GM20431 (cell line): ENCODE measurements around the gene DVL1.

Experiments
- in situ Hi-C: fragments of 300-500 bp; cut with MseI, MboI; formaldehyde crosslinking; loops from one replicate; pipeline ENCODE4 v1.15.0; 2020; ENCODE audit warnings: low sequenced_read_pairs; ENCODE audit not compliant: unreplicated experiment

The DVL1 gene

GRCh38 chr1:1343811-1344421 lies 5.3 kb downstream of the DVL1 start:
- in situ Hi-C loops, result no loop called here

DNA sequence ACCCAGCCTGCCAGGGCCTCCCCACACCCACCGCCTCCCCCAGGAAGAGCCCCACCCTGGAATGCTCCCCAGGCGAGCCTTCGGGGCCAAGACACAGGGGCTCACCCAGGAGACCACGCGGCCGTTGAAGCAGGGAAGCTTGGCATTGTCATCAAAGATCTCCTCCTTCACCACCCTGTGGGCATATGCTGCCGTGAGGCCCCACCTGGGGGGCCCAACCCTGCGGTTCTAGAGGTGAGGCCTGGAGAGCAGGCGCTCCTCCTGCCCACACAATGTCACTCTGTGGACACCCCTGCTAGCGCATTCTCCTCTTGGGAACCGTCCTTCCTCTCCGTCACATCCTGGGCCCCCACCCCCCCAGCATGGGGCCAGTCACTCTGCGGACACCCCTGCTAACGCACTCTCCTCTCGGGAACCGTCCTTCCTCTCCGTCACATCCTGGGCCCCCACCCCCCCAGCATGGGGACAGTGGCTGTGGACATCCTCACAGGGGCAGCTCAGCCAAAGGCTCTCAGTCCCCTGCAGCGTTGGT lies 6.6 kb downstream of the DVL1 start:
- in situ Hi-C loops, result no loop called here

GRCh38 chr1:1342061-1342562 lies 7.1 kb downstream of the DVL1 start:
- in situ Hi-C loops, result no loop called here

DNA sequence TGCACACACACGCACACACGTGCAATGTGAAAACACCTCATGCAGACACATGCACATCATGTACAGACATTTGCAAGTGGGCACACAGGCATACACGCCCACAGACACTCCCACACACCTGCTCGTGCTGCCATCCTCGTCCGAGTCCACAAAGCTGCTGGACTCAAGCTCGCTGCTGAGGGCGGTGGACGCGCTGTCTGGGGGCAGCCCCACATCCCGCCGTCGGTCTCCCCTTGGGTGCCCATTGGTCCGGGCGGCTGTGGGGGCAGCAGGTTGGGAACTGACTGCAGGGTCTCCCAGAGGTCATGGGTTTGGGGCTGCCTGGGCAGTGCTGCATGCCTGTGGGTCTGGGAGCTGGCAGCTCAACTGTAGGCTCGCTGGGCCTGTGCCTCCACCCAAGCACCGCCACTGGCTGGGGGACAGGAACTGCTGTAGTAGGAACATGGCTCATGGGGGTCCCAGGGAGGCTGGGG lies 7.6 kb downstream of the DVL1 start:
- in situ Hi-C loops, result no loop called here

DNA sequence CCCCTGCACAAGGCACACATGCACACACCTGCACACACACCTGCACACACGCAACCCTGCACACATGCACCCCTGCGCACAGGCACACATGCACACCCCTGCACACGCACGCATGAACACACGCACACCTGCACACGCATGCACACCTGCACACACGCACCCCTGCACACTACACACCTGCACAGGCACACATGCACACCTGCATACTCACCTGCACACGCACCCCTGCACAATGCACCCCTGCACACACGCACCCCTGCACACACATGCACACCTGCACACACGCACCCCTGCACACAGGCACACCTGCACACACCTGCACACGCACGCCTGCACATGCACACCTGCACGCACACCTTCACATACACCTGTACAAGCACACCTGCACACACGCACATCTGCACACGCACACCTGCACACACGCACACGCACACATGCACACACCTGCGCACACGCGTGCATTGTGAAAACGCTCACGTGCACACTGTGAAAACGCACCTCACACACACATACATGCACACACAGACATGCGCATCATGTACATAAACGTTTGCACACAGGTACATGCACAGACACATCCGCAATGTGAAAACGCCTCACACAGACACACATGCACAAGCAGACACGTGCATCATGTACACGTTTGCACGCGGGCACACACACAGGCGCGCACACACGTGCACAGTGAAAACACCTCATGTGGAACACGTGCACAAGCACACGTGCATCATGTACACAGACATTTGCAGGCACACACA lies 8.2 kb downstream of the DVL1 start:
- in situ Hi-C loops, result no loop called here

GRCh38 chr1:1340185-1340584 lies 9.0 kb downstream of the DVL1 start:
- in situ Hi-C loops, result no loop called here

DNA sequence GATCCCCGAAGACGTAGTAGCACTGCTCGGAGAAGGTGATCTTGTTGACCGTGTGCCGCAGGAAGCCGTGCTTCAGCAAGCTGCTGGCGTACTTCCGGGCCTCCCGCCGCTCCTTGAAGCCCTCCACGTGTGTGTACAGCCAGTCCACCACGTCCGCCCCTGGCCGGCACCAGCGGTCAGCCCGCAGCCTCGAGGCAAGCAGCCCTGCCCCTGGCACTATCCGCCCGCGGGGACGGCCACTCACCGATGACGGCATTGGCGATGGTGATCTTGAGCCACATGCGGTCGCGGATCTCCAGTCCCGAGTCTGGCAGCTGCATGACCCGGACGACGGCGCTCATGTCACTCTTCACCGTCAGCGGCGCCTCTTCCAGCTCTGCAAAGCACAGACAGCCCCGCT lies 10.9 kb downstream of the DVL1 start:
- in situ Hi-C loops, result no loop called here

- in situ Hi-C loops, result no loop called here
Observed at GRCh38 chr1:1337793-1338147, 11.4 kb downstream of the DVL1 start.

DNA sequence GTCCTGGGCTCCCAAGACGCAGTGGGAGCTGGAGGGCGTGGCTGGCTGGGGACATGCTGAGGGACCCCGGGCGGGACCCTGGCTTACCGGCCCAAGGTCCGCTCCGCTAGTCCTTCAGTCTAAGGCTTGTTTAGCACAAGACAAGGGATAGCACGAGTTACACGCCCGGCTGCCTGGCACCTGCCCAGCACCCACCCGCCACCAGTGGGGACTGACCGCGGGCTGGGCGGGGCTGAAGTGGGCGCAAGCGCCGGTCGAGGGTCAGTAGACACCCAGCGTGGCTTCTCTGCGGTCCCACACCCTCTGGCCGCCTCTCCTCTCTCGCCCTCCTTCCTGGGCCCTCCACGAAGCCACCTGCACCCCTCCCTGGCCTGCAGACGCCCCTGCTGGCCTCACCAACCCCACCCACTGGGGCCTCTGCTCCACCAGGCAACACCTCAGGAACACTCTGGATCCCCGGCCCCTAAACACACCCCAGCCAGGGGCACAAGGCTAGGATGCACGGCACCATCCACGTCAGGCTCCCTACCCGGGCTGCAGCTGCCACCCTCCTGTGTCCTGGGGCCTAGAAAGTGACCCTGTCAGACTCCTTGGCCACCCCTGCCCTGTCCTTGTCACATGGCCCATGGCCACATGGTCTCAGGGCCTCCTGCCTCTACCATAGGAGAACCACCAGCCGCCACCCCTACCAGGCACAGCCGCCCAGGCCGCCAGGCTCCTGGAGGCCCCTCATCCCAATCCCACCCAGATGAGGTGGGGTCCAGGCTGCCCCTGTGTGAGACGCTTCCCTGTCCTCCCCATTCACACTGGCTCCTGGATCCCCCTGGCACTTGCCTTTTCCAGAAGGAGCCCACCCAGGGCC lies 12.1 kb downstream of the DVL1 start:
- in situ Hi-C loops, result no loop called here

GRCh38 chr1:1336446-1336845 lies 12.8 kb downstream of the DVL1 start:
- in situ Hi-C loops, result no loop called here

GRCh38 chr1:1335792-1336248 lies 13.4 kb downstream of the DVL1 start:
- in situ Hi-C loops, result no loop called here

DNA sequence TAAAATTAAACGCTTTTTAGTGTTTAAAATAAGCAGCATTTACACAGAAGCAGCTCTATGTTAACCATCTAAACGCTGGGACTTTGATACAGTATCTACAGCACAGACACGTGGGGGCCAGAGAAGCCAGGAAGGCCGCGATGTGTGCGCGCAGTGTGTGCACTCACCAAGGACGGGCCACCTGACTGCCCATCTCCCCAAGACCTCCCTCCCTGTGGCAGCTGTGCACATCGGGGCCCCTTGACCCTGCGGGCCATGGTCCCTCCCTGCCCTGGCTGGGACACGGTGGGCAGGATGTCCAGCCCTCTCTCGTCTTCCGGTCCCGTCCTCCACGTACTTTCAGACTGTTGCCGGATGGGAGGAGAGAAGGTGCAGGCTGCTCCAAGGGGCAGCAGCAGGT lies 13.9 kb downstream of the DVL1 start:
- in situ Hi-C loops, result no loop called here

DNA sequence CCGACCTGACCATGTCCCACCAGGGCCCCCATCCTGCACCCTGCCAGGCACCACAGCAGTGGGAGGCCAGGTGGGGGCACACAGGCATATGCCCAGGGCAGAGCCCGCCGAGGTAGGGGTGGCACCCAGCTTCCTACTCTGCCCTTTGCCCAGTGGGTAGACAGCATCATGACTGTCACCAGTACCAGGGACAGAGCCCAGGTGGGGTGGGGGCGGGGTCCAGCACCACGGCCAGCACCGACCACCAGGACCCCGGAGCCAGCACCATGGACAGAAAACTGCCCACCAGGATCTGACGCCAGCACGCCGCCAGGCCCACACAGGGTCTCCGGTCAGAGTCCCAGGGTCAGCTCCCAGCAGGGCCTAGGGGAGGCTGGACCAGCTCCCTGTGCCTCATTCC lies 14.4 kb downstream of the DVL1 start:
- in situ Hi-C loops, result no loop called here

DNA sequence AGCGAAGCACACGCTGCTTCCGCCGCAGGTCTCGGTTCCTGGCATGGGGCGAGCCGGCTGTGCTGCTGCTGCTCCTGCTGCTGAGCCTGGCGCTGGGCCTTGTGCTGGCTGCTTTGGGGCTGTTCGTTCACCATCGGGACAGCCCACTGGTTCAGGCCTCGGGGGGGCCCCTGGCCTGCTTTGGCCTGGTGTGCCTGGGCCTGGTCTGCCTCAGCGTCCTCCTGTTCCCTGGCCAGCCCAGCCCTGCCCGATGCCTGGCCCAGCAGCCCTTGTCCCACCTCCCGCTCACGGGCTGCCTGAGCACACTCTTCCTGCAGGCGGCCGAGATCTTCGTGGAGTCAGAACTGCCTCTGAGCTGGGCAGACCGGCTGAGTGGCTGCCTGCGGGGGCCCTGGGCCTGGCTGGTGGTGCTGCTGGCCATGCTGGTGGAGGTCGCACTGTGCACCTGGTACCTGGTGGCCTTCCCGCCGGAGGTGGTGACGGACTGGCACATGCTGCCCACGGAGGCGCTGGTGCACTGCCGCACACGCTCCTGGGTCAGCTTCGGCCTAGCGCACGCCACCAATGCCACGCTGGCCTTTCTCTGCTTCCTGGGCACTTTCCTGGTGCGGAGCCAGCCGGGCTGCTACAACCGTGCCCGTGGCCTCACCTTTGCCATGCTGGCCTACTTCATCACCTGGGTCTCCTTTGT lies 15.5 kb downstream of the DVL1 start:
- in situ Hi-C loops, result no loop called here

- in situ Hi-C loops, result no loop called here
Observed at GRCh38 chr1:1332774-1333480, 16.3 kb downstream of the DVL1 start.

GRCh38 chr1:1332031-1332755 lies 17.0 kb downstream of the DVL1 start:
- in situ Hi-C loops, result no loop called here

DNA sequence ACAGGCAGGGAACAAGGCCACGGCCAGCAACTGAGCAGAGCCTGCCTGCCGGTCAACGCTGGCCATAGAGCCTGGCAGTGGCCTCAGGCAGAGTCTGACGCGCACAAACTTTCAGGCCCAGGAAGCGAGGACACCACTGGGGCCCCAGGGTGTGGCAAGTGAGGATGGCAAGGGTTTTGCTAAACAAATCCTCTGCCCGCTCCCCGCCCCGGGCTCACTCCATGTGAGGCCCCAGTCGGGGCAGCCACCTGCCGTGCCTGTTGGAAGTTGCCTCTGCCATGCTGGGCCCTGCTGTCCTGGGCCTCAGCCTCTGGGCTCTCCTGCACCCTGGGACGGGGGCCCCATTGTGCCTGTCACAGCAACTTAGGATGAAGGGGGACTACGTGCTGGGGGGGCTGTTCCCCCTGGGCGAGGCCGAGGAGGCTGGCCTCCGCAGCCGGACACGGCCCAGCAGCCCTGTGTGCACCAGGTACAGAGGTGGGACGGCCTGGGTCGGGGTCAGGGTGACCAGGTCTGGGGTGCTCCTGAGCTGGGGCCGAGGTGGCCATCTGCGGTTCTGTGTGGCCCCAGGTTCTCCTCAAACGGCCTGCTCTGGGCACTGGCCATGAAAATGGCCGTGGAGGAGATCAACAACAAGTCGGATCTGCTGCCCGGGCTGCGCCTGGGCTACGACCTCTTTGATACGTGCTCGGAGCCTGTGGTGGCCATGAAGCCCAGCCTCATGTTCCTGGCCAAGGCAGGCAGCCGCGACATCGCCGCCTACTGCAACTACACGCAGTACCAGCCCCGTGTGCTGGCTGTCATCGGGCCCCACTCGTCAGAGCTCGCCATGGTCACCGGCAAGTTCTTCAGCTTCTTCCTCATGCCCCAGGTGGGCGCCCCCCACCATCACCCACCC lies 17.9 kb downstream of the DVL1 start, which contains the start of gene TAS1R3:
Gene TAS1R3 (plus strand): TSS at position 213 of the 898 bp plus-strand sequence. CDS start 66 bp downstream, at position 279.
- in situ Hi-C loops, result no loop called here
